Hepatocyte (in vitro differentiated cells): Measurements from ENCODE around the gene KARS1. TPM values are rescaled to one million over a fixed set of nuclear protein-coding genes. Genes with fewer than 3 reads are reported as not detected.
A peak's percentile ranks its signal among the peaks of the same experiment; 100 is the strongest.

Source experiments
- DNase-seq: peaks from one replicate; pipeline ENCODE4 v3.0.0-alpha.2; 2016; ENCODE audit warnings: low spot score
- H2AFZ ChIP-seq: fragments of 200-600 bp; sonication (generic); 2 replicates; pipeline ENCODE4 v1.6.0; 2016; ENCODE audit warnings: antibody characterized with exemption, mild to moderate bottlenecking
- H3K27ac ChIP-seq: fragments of 200-600 bp; sonication (generic); 2 replicates; pipeline ENCODE4 v1.5.1; 2016; ENCODE audit warnings: mild to moderate bottlenecking
- H3K27me3 ChIP-seq: fragments of 200-600 bp; sonication (generic); 2 replicates; pipeline ENCODE4 v1.6.1; 2016
- H3K36me3 ChIP-seq: fragments of 200-600 bp; sonication (generic); replicated peaks from 2 replicates; pipeline ENCODE4 v1.5.1; 2016; ENCODE audit warnings: low read depth; ENCODE audit not compliant: insufficient read depth
- H3K4me1 ChIP-seq: fragments of 200-600 bp; sonication (generic); 2 replicates; pipeline ENCODE4 v1.5.1; 2016; ENCODE audit warnings: mild to moderate bottlenecking, moderate library complexity; ENCODE audit not compliant: insufficient read depth
- H3K4me2 ChIP-seq: fragments of 200-600 bp; sonication (generic); 2 replicates; pipeline ENCODE4 v1.6.0; 2016
- H3K4me3 ChIP-seq: fragments of 200-600 bp; sonication (generic); 2 replicates; pipeline ENCODE4 v1.5.1; 2016; ENCODE audit warnings: mild to moderate bottlenecking
- H3K79me2 ChIP-seq: fragments of 200-600 bp; sonication (generic); 2 replicates; pipeline ENCODE4 v1.6.0; 2017; ENCODE audit warnings: mild to moderate bottlenecking
- H3K9me2 ChIP-seq: fragments of 200-600 bp; sonication (generic); replicated peaks from 2 replicates; pipeline ENCODE4 v1.6.0; 2017; ENCODE audit warnings: mild to moderate bottlenecking; ENCODE audit not compliant: insufficient read depth
- H3K9me3 ChIP-seq: fragments of 200-600 bp; sonication (generic); 2 replicates; pipeline ENCODE4 v1.5.1; 2016; ENCODE audit warnings: low read depth, mild to moderate bottlenecking
- H4K20me1 ChIP-seq: fragments of 200-600 bp; sonication (generic); 2 replicates; pipeline ENCODE4 v1.6.0; 2016; ENCODE audit warnings: mild to moderate bottlenecking; ENCODE audit not compliant: insufficient read depth, poor library complexity, severe bottlenecking
- EZH2 ChIP-seq: fragments of 200-600 bp; sonication (generic); IDR thresholded peaks from 2 replicates; pipeline ENCODE4 v1.6.1; 2016; ENCODE audit warnings: antibody characterized with exemption, mild to moderate bottlenecking, borderline replicate concordance
- EZH2phosphoT487 ChIP-seq: fragments of 200-600 bp; sonication (generic); IDR thresholded peaks from one replicate; pipeline ENCODE4 v1.6.1; 2018; ENCODE audit warnings: antibody characterized with exemption, mild to moderate bottlenecking, low read depth, moderate library complexity; ENCODE audit not compliant: unreplicated experiment, severe bottlenecking
- WGBS: methylation state at CpG from one replicate; pipeline ENCODE4 v1.1.6; 2016; ENCODE audit warnings: low lambda C conversion rate; ENCODE audit errors: missing lambda C conversion rate; 5-methylcytosine and 5-hydroxymethylcytosine counted together
- polyA plus RNA-seq: library from polyadenylated mRNA; unstranded; fragments of >200 nt; fragmentation: Nextera tagmentation; extraction: Ambion mirVana; gene quantifications from 2 replicates; pipeline ENCODE4 v1.2.1, GENCODE V29; 2016
- total RNA-seq: library from RNA; depleted of rRNA; stranded (reverse); fragments of >200 nt; gene quantifications from 2 replicates; pipeline ENCODE4 v1.2.3, GENCODE V29; 2014
- TF ChIP-seq, protein P1 (sequence below): fragments of 200-600 bp; sonication (generic); IDR thresholded peaks from 2 replicates; pipeline ENCODE4 v1.5.1; 2016; ENCODE audit warnings: antibody characterized with exemption, mild to moderate bottlenecking; ENCODE audit not compliant: poor library complexity

Gene KARS1
- total and polyA plus RNA-seq, 2 experiments from 2014 or later: 112 to 120 TPM

DNA sequence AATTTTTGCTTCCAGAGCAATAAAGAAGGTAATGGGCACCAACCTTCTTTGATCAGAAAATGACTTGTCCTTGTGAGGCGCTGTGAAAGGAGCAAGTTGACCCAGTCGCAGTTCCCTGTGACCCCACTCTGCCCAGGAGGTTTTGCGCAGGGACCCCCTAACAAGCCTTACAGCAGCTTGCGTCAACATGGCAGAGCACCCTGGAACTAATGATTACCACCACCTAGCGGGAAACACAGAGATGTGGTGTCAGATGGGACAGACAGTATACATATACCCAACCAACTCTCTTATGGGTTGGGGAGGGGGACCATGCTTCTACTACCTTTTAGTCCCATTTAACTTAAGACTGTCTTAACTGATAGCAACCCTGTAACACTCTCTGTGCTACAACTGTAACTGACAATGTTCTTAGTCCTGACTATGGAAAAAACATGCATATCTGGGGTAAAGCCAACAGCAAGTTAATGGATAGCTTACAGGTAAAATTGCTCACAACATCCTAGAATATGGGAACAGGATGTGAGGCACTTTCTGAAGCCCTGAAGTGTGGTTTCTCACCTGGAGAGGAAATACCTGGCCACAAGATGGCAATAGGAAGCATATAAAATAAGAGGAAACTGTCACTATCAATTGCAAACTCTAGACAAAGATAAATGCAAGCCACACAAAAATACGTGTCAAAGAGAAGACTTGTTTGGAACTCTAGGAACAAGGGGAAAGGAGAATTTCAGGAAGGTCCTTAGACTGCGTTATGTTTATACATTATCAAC is 3.0 kb downstream of the KARS1 start:
- no peak for DNase-seq
- Histone ChIP-seq H3K4me1 (no peaks in the 10 kb centered on the region), H3K36me3 (no peaks in the 10 kb centered on the region), H3K79me2 (peaks cover 67% of the 10 kb centered on the region), H3K9me3 (no peaks in the 10 kb centered on the region), H2AFZ (no peak overlapping the region), H3K27me3 (no peaks in the 10 kb centered on the region), H3K9me2 (no peaks in the 10 kb centered on the region), H3K4me2 (no peak overlapping the region), H3K4me3 (no peak overlapping the region), H3K27ac (no peak overlapping the region), H4K20me1 (peaks cover 28% of the 10 kb centered on the region)
- 89% methylated on average over 7 of the region's 7 CpGs for WGBS
- no peak for TF ChIP-seq EZH2phosphoT487
- TF ChIP-seq, protein P1, sequence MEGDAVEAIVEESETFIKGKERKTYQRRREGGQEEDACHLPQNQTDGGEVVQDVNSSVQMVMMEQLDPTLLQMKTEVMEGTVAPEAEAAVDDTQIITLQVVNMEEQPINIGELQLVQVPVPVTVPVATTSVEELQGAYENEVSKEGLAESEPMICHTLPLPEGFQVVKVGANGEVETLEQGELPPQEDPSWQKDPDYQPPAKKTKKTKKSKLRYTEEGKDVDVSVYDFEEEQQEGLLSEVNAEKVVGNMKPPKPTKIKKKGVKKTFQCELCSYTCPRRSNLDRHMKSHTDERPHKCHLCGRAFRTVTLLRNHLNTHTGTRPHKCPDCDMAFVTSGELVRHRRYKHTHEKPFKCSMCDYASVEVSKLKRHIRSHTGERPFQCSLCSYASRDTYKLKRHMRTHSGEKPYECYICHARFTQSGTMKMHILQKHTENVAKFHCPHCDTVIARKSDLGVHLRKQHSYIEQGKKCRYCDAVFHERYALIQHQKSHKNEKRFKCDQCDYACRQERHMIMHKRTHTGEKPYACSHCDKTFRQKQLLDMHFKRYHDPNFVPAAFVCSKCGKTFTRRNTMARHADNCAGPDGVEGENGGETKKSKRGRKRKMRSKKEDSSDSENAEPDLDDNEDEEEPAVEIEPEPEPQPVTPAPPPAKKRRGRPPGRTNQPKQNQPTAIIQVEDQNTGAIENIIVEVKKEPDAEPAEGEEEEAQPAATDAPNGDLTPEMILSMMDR: peak; percentile 34

DNA sequence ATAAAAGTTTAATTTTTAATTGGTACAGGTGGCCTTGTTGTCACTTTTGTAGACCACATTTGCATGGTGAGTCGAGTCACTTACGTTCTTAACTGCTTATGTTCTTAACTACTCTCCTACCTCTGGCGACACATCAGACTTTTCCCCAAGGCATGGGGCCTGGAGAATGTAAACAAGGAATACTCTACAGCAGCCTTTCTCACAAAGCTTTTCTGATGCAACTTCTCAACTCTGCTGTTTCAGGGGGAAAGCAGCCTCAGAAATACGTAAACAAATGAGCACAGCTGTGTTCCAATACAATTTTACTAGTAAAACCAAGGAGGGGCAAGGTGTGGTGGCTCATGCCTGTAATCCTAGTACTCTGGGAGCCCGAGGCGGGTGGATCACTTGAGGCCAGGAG is 6.9 kb downstream of the KARS1 start:
- no peaks in the 10 kb centered on the region for H3K27me3 ChIP-seq
- H3K79me2 ChIP-seq: peaks cover 44% of the 10 kb centered on the region
- H3K36me3 ChIP-seq: no peaks in the 10 kb centered on the region
- no peaks in the 10 kb centered on the region for H3K9me2 ChIP-seq
- WGBS: 60% methylated on average over 6 of the region's 6 CpGs
- no peak overlapping the region for H3K4me2 ChIP-seq
- TF ChIP-seq EZH2phosphoT487 (no peak), EZH2 (no peak)
- TF ChIP-seq, protein P1: no peak
- no peak overlapping the region for H3K4me3 ChIP-seq
- no peak overlapping the region for H2AFZ ChIP-seq
- no peak for DNase-seq
- no peaks in the 10 kb centered on the region for H3K4me1 ChIP-seq
- peaks cover 18% of the 10 kb centered on the region for H4K20me1 ChIP-seq
- no peaks in the 10 kb centered on the region for H3K9me3 ChIP-seq
- H3K27ac ChIP-seq: peak overlapping the region; percentile 24

DNA sequence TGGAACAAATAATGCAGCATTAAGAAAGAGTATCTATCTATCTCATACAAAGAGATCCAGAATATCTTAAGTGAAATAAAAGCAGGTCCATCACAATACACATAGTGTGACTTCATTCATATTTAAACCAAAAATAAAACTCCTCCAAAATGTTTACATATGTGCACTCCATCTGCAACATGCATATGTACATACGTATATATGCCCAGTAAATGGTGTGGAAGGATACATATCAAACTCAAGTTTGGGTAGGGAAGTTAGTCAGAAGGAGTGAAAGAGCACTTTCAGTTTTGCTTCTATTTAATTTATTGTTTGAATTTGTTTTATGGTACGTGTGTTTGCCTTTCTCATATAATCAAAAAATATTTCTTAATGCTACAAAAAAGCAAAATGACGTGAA is 12.4 kb downstream of the KARS1 start:
- Histone ChIP-seq H2AFZ (no peak overlapping the region), H3K27me3 (no peaks in the 10 kb centered on the region), H3K9me3 (no peaks in the 10 kb centered on the region), H4K20me1 (no peaks in the 10 kb centered on the region), H3K27ac (no peak overlapping the region), H3K9me2 (no peaks in the 10 kb centered on the region), H3K4me3 (no peak overlapping the region), H3K79me2 (peaks cover 2% of the 10 kb centered on the region), H3K4me2 (no peak overlapping the region), H3K4me1 (peaks cover 8% of the 10 kb centered on the region), H3K36me3 (no peaks in the 10 kb centered on the region)
- no peak for TF ChIP-seq EZH2
- no peak for TF ChIP-seq EZH2phosphoT487
- TF ChIP-seq, protein P1: no peak
- 97% methylated on average over 3 of the region's 3 CpGs for WGBS
- no peak for DNase-seq
